GM21390 (cell line): ENCODE data around the gene YIPF6.
"Not testable (repeated sequence)": the region's sequence is repeated elsewhere in the genome, so short reads cannot be mapped to it uniquely, and the experiment has no call there.

Experiments used
- ATAC-seq: cut with Tn5 transposase; IDR thresholded peaks from one replicate; pipeline ENCODE4 v1.9.1; 2021; ENCODE audit not compliant: unreplicated experiment

Gene YIPF6

GRCh38 chrX:68498508-68499379, at the start of gene YIPF6:
Gene YIPF6 (plus strand): TSS chrX:68499051. CDS start chrX:68499067, 16 bp downstream.
- peak; percentile 98 for ATAC-seq

GRCh38 chrX:68451720-68452119, 47.1 kb upstream of the YIPF6 start:
- no peak for ATAC-seq

GRCh38 chrX:68454476-68455150, 44.2 kb upstream of the YIPF6 start:
- ATAC-seq: no peak

GRCh38 chrX:68455151-68455510, 43.7 kb upstream of the YIPF6 start:
- ATAC-seq: no peak

- no peak for ATAC-seq
Observed at GRCh38 chrX:68461093-68461492, 37.8 kb upstream of the YIPF6 start.

GRCh38 chrX:68461576-68461975, 37.3 kb upstream of the YIPF6 start:
- no peak for ATAC-seq

- no peak for ATAC-seq
Observed at GRCh38 chrX:68462197-68462596, 36.7 kb upstream of the YIPF6 start.

GRCh38 chrX:68462653-68463052, 36.2 kb upstream of the YIPF6 start:
- peak; percentile 63 for ATAC-seq

GRCh38 chrX:68463880-68464279, 35.0 kb upstream of the YIPF6 start:
- ATAC-seq: no peak

- ATAC-seq: no peak
Observed at GRCh38 chrX:68464796-68465195, 34.1 kb upstream of the YIPF6 start.

- ATAC-seq: no peak
Observed at GRCh38 chrX:68480969-68481368, 17.9 kb upstream of the YIPF6 start.

- not testable (repeated sequence) for ATAC-seq
Observed at GRCh38 chrX:68486198-68486597, 12.7 kb upstream of the YIPF6 start.

GRCh38 chrX:68487254-68487653, 11.6 kb upstream of the YIPF6 start:
- ATAC-seq: no peak

GRCh38 chrX:68487924-68488323, 10.9 kb upstream of the YIPF6 start:
- no peak for ATAC-seq

GRCh38 chrX:68488657-68489056, 10.2 kb upstream of the YIPF6 start:
- no peak for ATAC-seq

GRCh38 chrX:68490644-68491043, 8.2 kb upstream of the YIPF6 start:
- no peak for ATAC-seq

- no peak for ATAC-seq
Observed at GRCh38 chrX:68492583-68492982, 6.3 kb upstream of the YIPF6 start.

GRCh38 chrX:68493776-68494175, 5.1 kb upstream of the YIPF6 start:
- not testable (repeated sequence) for ATAC-seq

- no peak for ATAC-seq
Observed at GRCh38 chrX:68498044-68498507, 775 bp upstream of the YIPF6 start.

GRCh38 chrX:68499543-68500504, 973 bp downstream of the YIPF6 start:
- no peak for ATAC-seq
